Fibroblast of upper back skin (primary cell): ENCODE measurements around the gene PDGFC.

Source experiments
- DNase-seq: peaks from one replicate; pipeline ENCODE4 v3.0.0-alpha.2; 2013

The PDGFC gene

DNA sequence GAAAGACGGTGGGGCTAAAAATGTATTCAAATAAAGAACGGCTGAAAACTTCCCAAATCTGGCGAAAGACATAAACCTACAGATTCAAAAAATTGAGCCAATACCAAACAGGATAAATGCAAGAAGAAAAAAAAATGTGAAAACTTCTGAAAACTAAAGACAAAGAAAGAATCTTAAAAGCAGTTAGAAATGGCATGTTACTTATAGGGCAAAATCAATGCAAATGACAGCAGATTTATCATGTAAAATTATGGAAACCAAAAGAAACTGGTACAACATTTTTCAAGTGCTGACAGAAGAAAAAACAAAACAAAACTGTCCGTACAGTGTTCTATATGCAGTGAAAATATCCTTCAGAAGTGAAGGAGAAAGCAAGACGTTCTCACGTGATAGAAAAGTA lies 239.0 kb downstream of the PDGFC start:
- DNase-seq: no peak

DNA sequence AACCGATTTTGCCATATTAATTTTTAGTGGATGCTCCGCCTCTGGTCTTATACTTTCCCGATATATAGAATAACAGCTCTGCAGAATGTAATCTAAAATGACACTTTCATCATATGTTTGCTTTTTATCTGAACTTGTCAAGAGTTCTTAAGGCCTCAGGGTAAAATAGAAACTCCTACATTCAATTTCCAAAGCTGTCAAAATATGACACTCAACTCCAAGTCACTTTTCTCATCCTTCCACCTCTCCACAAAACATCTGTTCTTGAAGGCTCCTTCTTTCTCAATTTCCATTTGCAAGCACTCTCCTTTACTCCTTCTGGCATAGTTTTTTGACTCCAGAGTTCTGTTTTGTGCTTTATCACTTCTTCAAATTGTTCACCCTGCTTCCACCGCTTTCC lies 242.2 kb downstream of the PDGFC start:
- DNase-seq: no peak

DNA sequence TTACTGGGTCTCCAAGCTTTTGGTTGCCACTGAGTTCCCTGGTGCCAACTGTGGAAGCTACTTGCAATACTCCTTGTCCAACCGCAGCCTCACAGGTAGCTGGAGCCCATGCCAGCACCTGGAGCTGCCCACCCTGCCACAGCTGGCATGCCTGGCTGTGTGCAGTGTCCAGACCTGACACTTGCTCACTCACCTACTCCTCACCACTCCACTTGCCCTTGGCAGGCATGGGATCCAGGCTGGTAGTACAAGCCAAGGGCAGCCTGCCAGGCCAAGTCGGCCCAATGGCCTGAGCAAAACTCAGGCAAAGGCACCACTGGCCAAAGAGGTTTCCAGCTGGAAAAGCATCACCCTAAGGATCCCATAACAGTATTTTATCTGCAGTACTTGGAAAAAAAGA lies 246.3 kb downstream of the PDGFC start:
- no peak for DNase-seq

DNA sequence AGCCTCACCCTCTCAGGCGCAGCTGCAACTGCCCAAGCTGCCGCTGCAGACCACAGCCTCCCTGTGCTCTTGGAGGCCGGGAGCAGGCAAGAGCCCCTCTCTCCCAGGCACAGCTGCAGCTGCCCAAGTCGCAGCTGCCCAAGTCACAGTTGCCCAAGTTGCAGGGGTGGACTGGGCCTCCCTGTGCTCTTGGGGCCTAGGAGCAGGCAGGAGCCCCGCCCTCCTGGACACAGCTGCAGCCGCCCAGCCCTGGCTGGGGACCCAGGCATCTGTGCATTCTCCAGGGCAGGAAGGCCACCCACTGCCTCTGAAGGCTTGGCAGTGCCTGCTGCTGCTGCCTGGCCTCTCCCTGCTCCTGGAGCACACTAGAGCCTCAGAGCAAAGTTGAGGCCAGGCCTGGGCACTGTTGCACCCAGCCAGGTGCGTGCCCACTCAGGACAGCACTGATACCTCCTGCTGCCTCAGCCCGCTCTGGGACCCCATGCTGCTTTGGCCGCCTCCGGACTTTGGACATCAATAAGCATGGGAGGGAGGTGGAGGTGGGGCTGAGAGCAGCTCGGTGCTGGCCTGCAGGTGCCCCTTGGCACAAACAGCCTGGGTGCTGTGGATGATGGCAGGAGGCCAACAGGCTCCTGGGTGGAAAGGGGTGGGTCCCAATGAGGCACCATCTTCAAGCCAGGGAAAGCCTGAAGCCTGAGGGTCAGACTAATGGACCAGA lies 247.5 kb downstream of the PDGFC start:
- no peak for DNase-seq

DNA sequence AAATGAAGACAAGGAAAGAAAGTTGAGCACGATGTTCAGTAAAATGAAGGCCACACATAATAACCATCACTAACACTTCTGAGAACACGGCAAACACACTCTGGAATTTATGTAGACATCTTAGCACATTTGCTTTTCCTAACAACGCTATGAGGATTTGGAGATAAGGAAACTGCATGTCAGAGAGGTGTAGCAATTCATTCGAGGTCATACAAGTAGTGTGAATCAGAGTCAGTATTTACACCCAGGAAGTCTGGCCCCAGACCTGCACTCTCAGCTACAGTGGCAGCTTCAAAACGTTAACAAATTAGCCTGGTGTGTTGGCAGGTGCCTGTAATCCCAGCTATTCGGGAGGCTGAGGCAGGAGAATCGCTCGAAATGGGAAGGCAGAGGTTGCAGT lies 253.4 kb downstream of the PDGFC start:
- DNase-seq: no peak

DNA sequence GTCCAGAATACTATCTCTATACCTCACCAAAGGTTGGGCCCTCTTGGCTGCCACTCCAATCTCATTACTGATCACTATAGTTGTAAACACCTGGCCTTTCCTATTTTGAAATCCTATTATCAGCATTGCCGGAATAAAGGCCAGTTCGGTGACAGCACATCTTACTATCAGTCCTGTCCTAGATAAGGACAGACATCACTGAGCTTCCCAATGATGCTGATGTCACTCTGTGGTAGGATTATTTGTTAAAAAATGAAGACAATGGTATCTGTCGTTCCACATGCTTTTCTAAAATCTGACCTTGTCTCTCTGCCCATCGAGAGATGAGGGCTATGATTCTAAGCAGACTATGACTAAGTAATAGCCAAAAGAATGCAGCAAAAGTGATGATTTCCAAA lies 260.4 kb downstream of the PDGFC start:
- peak; percentile 27 for DNase-seq
